ENCODE data around the gene FHAD1.

Gene FHAD1

GRCh38 chr1:15345705-15346345, 98.8 kb downstream of the FHAD1 start:
- DNase-seq (ENCODE audit: low read depth in 2 of 2) = peak; percentile 56 to 66

GRCh38 chr1:15346346-15347030, 99.5 kb downstream of the FHAD1 start:
- DNase-seq (ENCODE audit: low read depth in 2 of 2) = no peak

GRCh38 chr1:15347182-15347581, 100.2 kb downstream of the FHAD1 start:
- DNase-seq (ENCODE audit: low read depth in 2 of 2) = peak in 1 of 2 donors; percentile 19

GRCh38 chr1:15348648-15349047, 101.6 kb downstream of the FHAD1 start:
- no peak for DNase-seq (ENCODE audit: low read depth in 2 of 2)

- no peak for DNase-seq (ENCODE audit: low read depth in 2 of 2)
Observed at GRCh38 chr1:15349133-15349532, 102.1 kb downstream of the FHAD1 start.

- no peak for DNase-seq (ENCODE audit: low read depth in 2 of 2)
Observed at GRCh38 chr1:15350151-15350550, 103.1 kb downstream of the FHAD1 start.

GRCh38 chr1:15350551-15351200, 103.7 kb downstream of the FHAD1 start:
- DNase-seq (ENCODE audit: low read depth in 2 of 2) = no peak

GRCh38 chr1:15351310-15351709, 104.3 kb downstream of the FHAD1 start:
- no peak for DNase-seq (ENCODE audit: low read depth in 2 of 2)

GRCh38 chr1:15352128-15352957, 105.3 kb downstream of the FHAD1 start:
- peak; percentile 29 to 49 for DNase-seq (ENCODE audit: low read depth in 2 of 2)

- DNase-seq (ENCODE audit: low read depth in 2 of 2) = no peak
Observed at GRCh38 chr1:15353839-15354579, 107.0 kb downstream of the FHAD1 start.

- no peak for DNase-seq (ENCODE audit: low read depth in 2 of 2)
Observed at GRCh38 chr1:15354580-15354965, 107.5 kb downstream of the FHAD1 start.

- no peak for DNase-seq (ENCODE audit: low read depth in 2 of 2)
Observed at GRCh38 chr1:15355968-15356625, 109.1 kb downstream of the FHAD1 start.

- no peak for DNase-seq (ENCODE audit: low read depth in 2 of 2)
Observed at GRCh38 chr1:15357612-15358207, 110.7 kb downstream of the FHAD1 start.

GRCh38 chr1:15358565-15359133, 111.6 kb downstream of the FHAD1 start:
- no peak for DNase-seq (ENCODE audit: low read depth in 2 of 2)

- DNase-seq (ENCODE audit: low read depth in 2 of 2) = no peak
Observed at GRCh38 chr1:15360700-15361099, 113.7 kb downstream of the FHAD1 start.

- DNase-seq (ENCODE audit: low read depth in 2 of 2) = no peak
Observed at GRCh38 chr1:15362096-15362736, 115.2 kb downstream of the FHAD1 start.

GRCh38 chr1:15362737-15363128, 115.7 kb downstream of the FHAD1 start:
- DNase-seq (ENCODE audit: low read depth in 2 of 2) = no peak

GRCh38 chr1:15364740-15365139, 117.7 kb downstream of the FHAD1 start:
- DNase-seq (ENCODE audit: low read depth in 2 of 2) = no peak

- DNase-seq (ENCODE audit: low read depth in 2 of 2) = no peak
Observed at GRCh38 chr1:15368888-15369287, 121.9 kb downstream of the FHAD1 start.

GRCh38 chr1:15370268-15370667, 123.2 kb downstream of the FHAD1 start:
- no peak for DNase-seq (ENCODE audit: low read depth in 2 of 2)
